Epithelial cell of umbilical artery (primary cell): ENCODE measurements around the gene SETSIP. TPM values are rescaled to one million over a fixed set of nuclear protein-coding genes. Genes with fewer than 3 reads are reported as not detected.

Experiments
- total RNA-seq: library from RNA; depleted of rRNA; stranded (reverse); fragments of >200 nt; gene quantifications from 2 replicates; pipeline ENCODE4 v1.2.3, GENCODE V29; 2014

The SETSIP gene
- 0.32 TPM in 1 of 2 replicates, not detected in the other for total RNA-seq

GRCh38 chr1:92075311-92075710, at the start of gene SETSIP:
SETSIP (minus strand) TSS chr1:92075411; CDS start chr1:92075411, 0 bp downstream.

GRCh38 chr1:92080128-92080985, 5.1 kb upstream of the SETSIP start, which contains the start of gene BTBD8:
BTBD8 (plus strand) TSS chr1:92080345; CDS start chr1:92080572, 227 bp downstream.

Other genes with a start within 250 kb of the SETSIP start
- 3.6 and 8.2 TPM in 2 replicates for gene TGFBR3, start 189.3 kb downstream of the SETSIP start, total RNA-seq
- not detected in 2 replicates for gene BRDT, start 126.0 kb downstream of the SETSIP start, total RNA-seq
- 4.3 and 5.8 TPM in 2 replicates for gene EPHX4, start 45.4 kb downstream of the SETSIP start, total RNA-seq
- gene BTBD8, start 4.9 kb upstream of the SETSIP start, total RNA-seq: 1.4 and 2.3 TPM in 2 replicates
- gene C1orf146, start 142.5 kb upstream of the SETSIP start, total RNA-seq: not detected in 2 replicates
- 10.4 and 12.9 TPM in 2 replicates for gene GLMN, start 223.6 kb upstream of the SETSIP start, total RNA-seq
- gene RPAP2, start 223.6 kb upstream of the SETSIP start, total RNA-seq: 5.5 and 16.4 TPM in 2 replicates